ENCODE measurements around the gene EN1.

Gene EN1

DNA sequence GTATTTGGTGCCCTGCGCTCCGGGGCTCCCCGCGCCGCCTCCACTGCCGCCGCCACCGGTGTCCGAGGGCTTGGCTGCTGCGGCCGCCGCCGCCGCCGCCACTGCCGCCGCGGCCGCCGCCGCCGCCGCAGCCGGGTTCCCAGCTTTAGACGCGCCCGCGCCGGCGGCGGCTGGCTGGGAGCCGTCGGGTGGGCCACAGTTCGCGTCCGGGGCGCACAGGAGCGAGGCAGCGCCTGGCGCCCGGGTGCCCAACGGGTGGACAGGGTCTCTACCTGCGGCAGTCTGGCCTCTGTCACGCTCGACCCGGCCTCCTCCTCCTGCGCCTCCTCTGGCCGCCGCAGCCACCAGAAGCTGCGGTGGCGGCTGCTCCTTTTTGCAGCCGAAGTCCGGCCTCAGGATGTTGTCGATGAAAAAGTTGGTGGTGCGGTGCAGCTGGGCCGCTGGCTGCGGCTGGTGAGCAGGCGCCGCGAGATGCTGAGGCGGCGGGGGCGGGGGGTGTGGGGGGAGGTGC is 951 bp downstream of the EN1 start:
- DNase-seq (ENCODE audit: low read depth), result no peak
- TF ChIP-seq, protein P1, sequence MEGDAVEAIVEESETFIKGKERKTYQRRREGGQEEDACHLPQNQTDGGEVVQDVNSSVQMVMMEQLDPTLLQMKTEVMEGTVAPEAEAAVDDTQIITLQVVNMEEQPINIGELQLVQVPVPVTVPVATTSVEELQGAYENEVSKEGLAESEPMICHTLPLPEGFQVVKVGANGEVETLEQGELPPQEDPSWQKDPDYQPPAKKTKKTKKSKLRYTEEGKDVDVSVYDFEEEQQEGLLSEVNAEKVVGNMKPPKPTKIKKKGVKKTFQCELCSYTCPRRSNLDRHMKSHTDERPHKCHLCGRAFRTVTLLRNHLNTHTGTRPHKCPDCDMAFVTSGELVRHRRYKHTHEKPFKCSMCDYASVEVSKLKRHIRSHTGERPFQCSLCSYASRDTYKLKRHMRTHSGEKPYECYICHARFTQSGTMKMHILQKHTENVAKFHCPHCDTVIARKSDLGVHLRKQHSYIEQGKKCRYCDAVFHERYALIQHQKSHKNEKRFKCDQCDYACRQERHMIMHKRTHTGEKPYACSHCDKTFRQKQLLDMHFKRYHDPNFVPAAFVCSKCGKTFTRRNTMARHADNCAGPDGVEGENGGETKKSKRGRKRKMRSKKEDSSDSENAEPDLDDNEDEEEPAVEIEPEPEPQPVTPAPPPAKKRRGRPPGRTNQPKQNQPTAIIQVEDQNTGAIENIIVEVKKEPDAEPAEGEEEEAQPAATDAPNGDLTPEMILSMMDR (conservative IDR thresholded peaks at IDR 0.05; ENCODE audit: low read depth, low read length), result no peak
- no peak overlapping the region for H3K4me3 ChIP-seq (ENCODE audit: low read length)

DNA sequence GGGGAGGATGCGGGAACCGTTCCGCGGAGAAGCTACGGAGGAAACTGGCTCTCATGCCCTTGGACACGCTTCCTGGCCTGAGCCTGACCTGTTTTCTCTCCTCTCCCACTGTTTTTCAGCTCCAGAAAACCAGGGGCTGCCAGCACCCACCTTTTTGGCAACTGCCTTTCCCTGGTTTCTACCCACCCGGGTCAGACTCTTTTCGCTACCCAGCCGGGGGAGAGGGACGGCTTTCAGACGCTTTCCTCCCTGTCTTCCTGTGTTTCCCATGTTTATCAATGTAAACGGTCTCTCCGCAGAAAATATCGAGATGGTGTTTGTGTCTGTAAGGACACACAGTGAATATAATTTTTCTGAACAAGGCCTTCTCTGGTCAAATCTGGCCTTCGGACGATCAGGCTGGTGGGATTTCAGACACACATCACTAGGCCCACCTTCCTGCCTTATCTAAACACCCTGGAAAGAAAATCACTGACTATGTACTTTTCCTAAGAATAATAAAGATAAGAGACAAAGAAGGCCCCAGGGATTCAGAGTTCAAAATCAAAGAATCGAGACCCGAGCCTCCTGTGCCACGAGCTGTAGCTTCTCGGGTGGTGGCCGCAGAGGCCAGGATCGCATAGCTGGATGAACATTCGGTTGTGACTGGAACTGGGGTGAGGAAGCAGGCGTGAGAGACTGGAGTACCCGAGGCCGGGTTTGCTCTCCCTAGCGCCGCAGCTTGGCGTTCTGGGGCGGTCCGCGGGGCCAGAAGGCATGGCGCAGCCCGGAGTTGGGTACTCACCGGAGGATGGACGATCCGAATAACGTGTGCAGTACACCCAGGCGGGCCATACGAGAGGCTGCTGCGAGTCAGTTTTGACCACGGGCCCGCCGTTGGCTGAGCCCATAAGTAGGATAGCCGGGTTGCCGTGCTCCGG is 1.7 kb downstream of the EN1 start:
- H3K4me3 ChIP-seq (ENCODE audit: low read length), result no peak overlapping the region
- no peak for DNase-seq (ENCODE audit: low read depth)
- TF ChIP-seq, protein P1 (conservative IDR thresholded peaks at IDR 0.05; ENCODE audit: low read depth, low read length), result no peak

DNA sequence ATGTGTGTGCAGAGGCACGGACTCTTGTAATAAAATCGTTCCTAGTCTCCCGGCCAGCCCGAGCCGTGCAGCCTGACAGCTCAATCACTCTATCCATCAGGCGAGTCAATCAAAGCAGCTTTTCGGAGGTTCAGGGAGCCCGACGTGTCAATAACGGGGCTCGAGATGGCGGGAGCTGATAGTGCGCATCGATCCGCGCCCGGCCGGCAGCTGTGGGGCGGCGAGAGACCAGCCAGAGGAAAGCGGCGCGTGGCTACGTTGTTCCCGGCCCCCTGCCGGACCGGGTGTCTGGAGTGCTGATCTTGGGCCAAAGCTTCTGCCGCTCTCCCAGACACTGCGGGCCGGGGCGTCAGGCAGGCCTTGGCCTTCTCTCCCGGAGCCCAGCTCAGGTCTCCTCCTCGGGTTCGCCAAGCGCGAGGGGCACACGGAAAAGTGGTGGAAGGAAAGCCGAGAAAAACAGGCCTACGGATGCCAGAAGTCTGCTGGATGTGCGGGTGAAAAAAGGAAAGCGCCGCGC is 2.4 kb downstream of the EN1 start:
- TF ChIP-seq, protein P1 (conservative IDR thresholded peaks at IDR 0.05; ENCODE audit: low read depth, low read length), result no peak
- no peak overlapping the region for H3K4me3 ChIP-seq (ENCODE audit: low read length)
- no peak for DNase-seq (ENCODE audit: low read depth)

DNA sequence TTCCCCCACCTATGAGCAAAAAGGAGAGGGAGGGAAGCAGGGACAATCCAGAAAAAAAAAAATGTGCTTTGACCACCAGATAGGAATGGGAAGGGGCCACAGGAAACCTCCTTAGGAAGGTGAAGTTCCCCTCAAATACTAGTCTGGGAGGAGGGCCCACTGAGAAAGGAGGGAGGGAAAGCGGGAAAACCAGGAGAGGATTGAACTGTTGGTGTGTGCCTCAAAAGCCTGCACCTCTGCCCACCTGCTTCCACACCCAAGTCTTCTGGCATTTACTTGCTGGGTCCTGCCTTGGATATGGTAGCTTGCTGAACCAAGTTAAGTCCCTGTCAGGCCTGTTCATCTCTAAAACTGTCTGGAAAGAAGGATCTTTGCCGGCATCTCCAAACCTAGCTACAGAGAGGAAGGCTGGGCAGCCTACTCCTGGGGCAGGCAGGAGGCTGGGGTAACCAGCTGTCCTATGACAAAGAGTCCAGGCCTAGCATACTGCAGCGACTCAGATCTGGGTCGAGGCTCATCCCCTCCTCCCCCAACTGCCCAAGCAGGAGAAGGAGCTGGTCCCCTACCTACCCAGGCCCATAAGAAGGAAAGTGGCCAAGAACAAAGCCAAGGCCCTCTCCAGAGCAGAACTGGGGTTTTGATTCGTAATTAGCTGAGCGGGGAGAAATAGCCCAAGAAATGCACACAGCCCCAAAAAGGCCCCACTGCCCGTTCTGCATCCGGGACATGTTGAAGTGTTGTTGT is 3.0 kb downstream of the EN1 start:
- no peak overlapping the region for H3K4me3 ChIP-seq (ENCODE audit: low read length)
- DNase-seq (ENCODE audit: low read depth), result no peak
- TF ChIP-seq, protein P1 (conservative IDR thresholded peaks at IDR 0.05; ENCODE audit: low read depth, low read length), result no peak

DNA sequence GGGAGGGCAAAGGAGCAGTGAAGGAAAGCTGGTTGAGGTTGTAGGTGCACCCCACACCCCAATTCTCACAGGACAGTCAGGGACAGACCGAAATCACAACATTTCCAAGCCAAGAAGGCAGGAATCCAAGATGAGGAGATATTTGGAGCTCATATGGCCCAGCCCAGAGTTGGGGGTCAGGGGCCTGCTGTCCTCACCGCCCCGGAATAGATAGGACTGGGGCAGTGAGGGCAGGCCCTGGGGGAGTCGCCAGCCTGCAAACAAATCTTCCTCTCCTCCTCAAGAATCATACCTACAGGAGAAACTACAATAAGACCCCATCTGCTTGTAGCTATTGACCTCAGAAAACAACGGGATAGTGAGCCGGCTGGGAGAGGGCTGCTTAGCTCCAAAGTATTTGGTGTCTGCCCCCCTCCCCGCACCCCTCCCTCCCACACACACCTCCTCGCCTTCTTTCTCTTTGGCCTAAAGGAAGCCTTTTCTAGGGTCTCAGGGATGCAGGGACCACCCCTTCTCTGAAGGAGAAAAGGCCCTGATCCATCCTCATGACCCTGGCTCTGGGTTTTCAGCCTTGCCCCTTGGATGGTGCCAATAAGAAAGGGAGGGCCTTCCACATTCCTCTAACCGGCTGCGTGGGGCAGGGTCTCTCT is 3.8 kb downstream of the EN1 start:
- TF ChIP-seq, protein P1 (conservative IDR thresholded peaks at IDR 0.05; ENCODE audit: low read depth, low read length), result no peak
- H3K4me3 ChIP-seq (ENCODE audit: low read length), result no peak overlapping the region
- no peak for DNase-seq (ENCODE audit: low read depth)

DNA sequence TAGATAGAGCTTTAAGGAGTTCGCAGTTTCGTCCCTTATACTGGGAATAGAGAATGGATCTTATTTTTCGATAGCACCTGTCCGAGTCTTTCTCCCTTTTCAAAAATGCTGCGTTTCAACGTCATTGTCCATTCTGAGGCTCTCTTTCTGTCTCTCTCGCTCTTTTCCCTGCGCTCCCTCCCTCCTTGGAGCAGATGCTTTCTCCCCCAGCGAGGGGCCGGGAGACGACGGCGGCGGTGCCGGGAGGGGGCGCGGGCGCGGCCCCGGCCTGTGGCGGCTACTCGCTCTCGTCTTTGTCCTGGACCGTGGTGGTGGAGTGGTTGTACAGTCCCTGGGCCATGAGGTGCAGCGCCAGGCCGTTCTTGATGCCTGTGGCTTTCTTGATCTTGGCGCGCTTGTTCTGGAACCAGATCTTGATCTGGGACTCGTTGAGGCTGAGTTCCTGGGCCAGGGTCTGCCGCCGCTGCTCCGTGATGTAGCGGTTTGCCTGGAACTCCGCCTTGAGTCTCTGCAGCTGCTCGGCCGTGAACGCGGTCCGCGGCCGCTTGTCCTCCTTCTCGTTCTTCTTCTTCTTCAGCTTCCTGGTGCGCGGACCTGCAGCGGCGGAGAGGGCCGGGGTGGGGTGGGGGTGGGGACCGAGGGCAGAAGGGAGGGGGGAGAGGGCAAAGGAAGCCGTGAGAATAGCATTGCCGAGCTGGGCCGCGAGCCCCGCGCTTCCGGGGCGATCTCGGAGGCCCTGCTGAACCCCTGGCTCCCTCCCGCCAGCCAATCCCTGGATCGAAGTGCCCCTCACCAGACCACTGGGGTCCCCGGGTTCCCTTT is 4.6 kb downstream of the EN1 start:
- no peak for DNase-seq (ENCODE audit: low read depth)
- H3K4me3 ChIP-seq (ENCODE audit: low read length), result no peak overlapping the region

More for the DNA sequence above, 4.6 kb downstream of the EN1 start:
- TF ChIP-seq, protein P1 (conservative IDR thresholded peaks at IDR 0.05; ENCODE audit: low read depth, low read length), result no peak
